HG02938 (cell line): ENCODE results near the gene EBP.
"Not testable (repeated sequence)": the region's sequence is repeated elsewhere in the genome, so short reads cannot be mapped to it uniquely, and the experiment has no call there.

Experiments
- ATAC-seq: cut with Tn5 transposase; IDR thresholded peaks from one replicate; pipeline ENCODE4 v1.9.1; 2021; ENCODE audit warnings: mild to moderate bottlenecking, moderate library complexity; ENCODE audit not compliant: unreplicated experiment

The EBP gene

GRCh38 chrX:48492293-48492910 is 29.2 kb upstream of the EBP start:
- ATAC-seq: no peak

GRCh38 chrX:48493890-48494364 is 27.7 kb upstream of the EBP start:
- no peak for ATAC-seq

- ATAC-seq: no peak
These were observed 24.9 kb upstream of the EBP start for GRCh38 chrX:48496660-48497059.

DNA sequence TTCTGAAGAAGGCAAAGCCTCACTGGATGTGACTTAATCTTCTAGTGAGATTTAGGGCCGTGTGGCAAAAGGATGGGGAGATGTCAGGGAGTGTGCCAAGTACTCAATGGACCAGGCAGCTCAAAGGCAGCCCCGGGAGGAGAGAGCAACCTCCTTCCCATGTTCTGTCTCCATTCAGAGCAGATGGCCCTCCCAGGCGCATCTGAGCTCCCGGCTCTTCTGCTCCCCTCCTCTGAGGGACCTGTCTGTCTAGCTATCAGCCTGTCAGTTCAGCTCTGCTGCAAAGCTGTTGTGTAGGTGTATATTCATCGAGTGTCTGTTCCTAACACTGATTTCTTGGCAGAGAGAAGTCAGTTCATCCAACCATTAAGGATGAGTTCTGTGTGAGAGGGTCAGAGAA is 23.7 kb upstream of the EBP start:
- no peak for ATAC-seq

DNA sequence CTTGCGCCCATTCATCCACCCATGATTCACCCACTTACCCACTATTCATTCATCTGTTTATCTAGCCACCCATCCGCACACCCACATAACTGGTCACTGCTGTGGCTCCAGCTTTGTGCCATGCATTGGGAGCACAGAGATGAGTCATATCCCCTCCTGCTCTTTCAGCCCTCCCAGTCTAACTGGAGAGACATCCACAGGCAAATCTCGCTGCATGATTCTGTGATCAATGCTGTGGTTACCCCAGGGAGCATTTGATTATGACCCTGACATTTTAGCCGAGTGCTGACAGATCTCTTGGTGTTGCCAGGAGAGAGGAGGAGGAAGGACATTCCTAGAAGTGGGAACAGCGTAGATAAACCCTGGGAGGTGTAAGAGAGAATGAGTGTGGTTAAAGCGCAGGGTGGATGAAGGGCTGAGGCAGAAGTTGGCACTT is 23.2 kb upstream of the EBP start:
- no peak for ATAC-seq

- no peak for ATAC-seq
These were observed 17.3 kb upstream of the EBP start for GRCh38 chrX:48504261-48504660.

- ATAC-seq: no peak
These were observed 16.1 kb upstream of the EBP start for GRCh38 chrX:48505481-48505880.

GRCh38 chrX:48507246-48507645 is 14.4 kb upstream of the EBP start:
- ATAC-seq: no peak

DNA sequence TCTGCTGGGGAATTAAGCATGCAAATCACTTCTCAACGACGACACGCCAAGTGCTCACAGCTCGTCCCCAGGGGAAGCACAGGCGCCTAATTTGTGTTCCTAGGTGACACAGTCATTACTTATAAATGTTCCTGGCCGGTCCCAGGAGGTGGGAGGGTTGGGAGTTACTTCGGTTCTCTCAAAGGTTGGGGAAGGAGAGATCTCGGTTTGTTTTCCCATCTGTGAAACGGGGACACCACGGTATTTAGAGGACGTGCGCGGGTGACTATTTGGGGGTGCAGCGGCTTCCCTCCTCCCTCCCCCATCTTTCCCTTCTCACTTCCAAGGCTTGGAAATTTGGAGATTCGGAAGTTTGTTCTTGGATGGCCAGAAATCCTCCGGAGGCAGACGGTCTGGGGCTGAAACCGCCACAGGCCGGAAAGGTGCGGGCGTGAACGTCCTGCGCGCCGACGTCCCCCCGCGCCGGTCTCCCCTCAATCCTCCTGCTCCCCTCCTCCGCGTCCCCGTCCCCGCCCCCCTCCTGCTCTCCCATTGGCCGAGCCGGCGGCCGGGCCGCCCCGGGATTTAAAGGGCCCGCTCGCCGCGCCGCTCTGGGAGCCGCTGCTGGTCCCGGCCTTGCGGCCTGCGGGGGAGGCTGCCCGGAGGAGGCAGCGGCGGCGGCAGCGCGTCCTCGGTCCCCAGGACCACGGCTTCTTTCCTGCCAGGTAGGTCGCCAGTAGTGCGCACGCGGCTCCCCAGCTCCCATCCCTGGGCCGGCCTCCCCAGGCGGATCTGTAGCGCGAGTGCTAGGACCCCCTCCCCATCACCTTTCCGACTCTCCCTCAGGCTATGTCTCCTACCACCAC is 13.0 kb upstream of the EBP start, which contains the start of gene PORCN:
TSS of gene PORCN (plus strand) at position 593 of the 845 bp plus-strand sequence. CDS start 829 bp downstream, outside the sequence.
- ATAC-seq: peak; percentile 73

- ATAC-seq: peak; percentile 23
These were observed 12.4 kb upstream of the EBP start for GRCh38 chrX:48509245-48509590.

- no peak for ATAC-seq
These were observed 12.0 kb upstream of the EBP start for GRCh38 chrX:48509619-48510018.

GRCh38 chrX:48511560-48511959 is 10.0 kb upstream of the EBP start:
- no peak for ATAC-seq

- ATAC-seq: no peak
These were observed 9.2 kb upstream of the EBP start for GRCh38 chrX:48512371-48512935.

DNA sequence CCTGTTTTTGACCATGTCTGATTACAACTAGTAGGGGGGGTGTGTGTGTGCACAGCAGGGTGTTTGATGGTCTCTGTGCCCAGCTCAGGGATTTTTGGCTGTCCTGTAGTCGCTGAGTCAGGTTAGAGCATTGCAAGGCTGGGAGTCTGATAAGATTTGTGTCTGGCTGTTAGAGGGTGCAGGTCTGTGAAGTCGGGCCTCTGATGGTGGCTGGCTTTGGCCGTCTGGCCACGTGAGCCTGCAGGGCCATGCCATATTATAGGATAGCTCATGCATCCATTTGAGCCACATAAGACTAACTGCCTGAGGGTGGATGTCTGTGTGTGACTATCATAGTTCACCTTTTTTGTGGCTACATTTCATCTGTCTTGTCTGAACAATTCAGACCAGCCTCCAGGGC is 7.9 kb upstream of the EBP start:
- ATAC-seq: no peak

GRCh38 chrX:48514126-48514806 is 7.3 kb upstream of the EBP start:
- ATAC-seq: no peak

- ATAC-seq: no peak
These were observed 6.6 kb upstream of the EBP start for GRCh38 chrX:48514868-48515460.

GRCh38 chrX:48515842-48516241 is 5.8 kb upstream of the EBP start:
- no peak for ATAC-seq

- no peak for ATAC-seq
These were observed 5.3 kb upstream of the EBP start for GRCh38 chrX:48516285-48516684.

DNA sequence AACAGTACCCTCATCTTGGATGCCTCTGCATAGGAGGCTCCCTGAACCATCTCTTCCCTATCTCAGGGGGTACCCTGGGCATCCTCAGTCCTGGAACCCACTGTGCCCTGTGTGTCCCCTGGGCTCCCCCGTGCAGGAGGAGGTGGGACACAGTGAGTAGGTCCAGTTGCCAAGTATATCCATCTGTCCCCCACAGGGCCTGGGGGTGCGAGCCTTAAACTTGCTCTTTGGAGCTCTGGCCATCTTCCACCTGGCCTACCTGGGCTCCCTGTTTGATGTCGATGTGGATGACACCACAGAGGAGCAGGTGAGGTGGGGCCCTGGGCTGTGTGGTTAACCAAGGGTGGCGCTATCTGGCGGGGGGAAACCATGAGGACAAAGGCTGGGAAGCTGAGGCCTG is 4.6 kb upstream of the EBP start:
- ATAC-seq: no peak

DNA sequence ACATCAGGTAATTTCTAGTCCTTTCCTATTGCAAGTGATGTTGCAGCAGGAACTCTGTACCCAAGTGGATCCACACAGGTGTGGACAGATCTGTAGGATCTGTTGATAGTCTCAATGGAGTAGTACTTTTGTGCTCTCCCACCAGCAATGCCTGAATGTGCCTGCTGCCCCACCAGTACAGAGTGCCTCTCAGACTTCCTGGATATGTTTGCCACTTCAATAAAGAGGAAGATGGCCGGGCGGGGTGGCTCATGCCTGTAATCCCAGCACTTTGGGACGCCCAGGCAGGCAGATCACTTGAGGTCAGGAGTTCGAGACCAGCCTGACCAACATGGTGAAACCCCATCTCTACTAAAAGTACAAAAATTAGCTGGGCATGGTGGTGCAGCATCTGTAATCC is 2.1 kb upstream of the EBP start:
- not testable (repeated sequence) for ATAC-seq

GRCh38 chrX:48520455-48520854 is 1.2 kb upstream of the EBP start:
- no peak for ATAC-seq
